NK-92 (cell line): ENCODE results near the gene CAMKMT.

Source experiments
- DNase-seq: peaks from one replicate; lab custom pipeline; 2025; ENCODE audit not compliant: unreplicated experiment; lab: John Stamatoyannopoulos, UW

CAMKMT gene

GRCh38 chr2:44723921-44724320, 362.2 kb downstream of the CAMKMT start:
- no peak for DNase-seq

DNA sequence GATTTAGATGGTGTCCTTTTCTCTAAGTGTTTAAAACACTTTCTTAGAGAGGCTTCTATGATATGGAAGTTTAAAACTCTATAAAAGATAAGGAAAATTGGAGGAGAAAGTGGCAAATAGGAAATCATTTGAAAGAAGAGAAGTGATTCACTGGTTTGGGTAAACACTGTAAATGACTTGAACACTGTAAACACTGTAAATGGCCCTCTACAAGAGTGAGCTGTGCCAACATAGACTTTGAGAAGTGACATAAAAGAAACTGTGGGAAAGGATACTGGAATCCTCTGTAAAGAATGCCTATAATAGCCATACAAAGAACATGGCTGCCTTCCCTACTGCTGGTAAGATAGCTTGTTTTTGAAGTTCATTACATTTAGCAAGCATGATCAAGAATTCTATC, 368.8 kb downstream of the CAMKMT start:
- no peak for DNase-seq

DNA sequence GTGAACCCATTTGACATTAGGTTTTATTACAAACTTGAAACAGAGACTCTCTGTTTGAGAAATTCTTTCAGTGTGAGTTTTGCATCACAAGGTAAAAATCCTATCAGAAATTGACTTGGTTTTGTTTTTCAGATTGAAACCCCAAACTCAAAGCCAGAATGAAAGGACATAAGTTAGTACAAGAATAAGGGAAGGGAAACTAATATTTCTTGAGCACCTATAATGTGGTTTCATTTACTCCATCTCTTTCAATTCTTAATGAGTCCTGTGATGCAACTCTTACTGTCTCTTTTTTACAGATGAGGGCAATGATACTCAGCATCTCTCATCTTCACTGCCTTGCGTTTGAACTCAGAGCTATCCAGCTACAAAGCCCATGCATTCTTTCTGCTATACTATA, 369.8 kb downstream of the CAMKMT start:
- no peak for DNase-seq

DNA sequence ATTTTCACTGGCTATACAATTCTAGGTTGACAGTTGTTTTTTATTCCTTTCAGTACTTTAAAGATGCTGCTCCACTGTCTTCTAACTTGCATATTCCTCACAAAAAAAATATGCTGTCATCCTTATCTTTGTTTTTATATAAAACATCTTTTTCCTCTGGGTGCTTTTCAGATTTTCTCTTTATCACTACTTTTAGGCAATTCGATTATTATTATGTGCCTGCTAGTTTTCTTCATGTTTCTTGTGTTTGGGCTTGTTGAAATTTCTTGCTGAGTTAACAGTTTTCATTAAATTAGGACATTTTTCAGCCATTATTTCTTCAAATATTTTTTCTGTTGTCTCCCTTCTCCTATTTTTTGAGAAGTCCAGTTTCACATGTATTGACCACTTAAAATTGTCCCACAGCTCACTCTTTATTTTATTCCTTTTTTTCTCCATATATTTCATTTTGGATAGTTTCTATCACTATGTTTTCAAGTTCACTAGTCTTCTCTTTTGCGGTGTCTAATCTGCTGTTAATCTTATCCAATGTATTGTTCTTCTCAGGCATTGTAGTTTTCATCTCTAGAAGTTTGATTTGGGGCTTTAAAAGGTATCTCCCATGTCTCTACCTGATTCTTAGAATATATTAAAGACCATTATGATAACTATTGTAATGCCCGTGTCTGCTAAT, 374.7 kb downstream of the CAMKMT start:
- no peak for DNase-seq

DNA sequence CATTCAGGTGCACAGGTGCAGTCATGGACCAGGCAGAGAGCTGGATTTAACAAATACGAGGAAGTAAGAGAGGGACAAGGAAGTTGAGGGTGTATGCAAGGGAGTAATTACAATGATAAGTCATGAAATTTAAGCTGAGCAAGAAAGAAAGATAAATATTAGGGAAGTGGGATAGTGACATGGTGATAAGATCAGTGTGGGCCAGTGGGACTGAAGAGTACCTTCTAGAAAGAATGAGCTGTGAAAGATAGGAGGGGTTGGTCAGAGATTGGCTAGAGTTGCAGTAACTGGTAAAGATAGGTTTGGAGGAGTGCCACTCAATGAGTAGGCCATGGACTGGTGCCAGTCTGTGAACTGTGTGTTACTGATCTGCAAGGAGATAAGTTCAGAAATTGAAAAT, 378.9 kb downstream of the CAMKMT start:
- DNase-seq = no peak

GRCh38 chr2:44741507-44741906, 379.8 kb downstream of the CAMKMT start:
- no peak for DNase-seq

DNA sequence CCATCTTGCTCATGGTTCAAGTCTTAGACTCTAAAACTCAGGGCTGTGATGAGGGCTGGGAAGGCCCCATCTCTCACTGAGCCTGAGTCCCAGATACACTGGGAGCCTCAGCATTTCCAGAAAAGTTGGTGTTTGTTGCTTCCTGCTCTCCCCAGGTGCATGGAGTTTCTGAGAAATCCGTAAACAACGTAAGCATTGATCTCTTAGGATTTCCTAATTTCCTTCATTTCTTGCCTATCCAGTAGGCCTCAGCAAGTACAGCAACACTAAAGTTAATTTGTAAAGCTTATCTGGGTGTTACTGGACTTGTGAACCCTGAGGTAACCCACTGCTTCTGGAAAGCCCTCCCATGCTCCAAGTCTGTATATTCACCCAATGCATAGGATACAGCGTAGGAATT, 380.3 kb downstream of the CAMKMT start:
- DNase-seq = no peak

DNA sequence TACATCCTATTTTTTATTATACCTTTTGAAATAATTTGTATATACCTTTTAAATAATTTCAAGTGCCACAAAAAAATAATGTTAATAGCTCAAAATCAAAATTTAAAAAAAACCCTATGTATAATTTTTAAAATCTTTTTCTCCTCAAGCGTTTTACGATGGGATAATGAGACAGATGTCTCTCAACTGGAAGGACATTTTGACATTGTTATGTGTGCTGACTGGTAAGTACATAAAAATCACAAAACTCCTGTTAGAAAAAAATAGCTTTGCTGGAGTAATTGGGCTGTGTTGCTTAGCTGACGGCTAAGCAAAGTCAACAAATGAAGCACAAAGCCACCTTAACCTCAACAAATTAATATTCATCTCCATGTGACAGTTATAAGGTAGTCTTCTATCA, 381.7 kb downstream of the CAMKMT start:
- no peak for DNase-seq

- no peak for DNase-seq
Observed at GRCh38 chr2:44744961-44745892, 383.5 kb downstream of the CAMKMT start.

DNA sequence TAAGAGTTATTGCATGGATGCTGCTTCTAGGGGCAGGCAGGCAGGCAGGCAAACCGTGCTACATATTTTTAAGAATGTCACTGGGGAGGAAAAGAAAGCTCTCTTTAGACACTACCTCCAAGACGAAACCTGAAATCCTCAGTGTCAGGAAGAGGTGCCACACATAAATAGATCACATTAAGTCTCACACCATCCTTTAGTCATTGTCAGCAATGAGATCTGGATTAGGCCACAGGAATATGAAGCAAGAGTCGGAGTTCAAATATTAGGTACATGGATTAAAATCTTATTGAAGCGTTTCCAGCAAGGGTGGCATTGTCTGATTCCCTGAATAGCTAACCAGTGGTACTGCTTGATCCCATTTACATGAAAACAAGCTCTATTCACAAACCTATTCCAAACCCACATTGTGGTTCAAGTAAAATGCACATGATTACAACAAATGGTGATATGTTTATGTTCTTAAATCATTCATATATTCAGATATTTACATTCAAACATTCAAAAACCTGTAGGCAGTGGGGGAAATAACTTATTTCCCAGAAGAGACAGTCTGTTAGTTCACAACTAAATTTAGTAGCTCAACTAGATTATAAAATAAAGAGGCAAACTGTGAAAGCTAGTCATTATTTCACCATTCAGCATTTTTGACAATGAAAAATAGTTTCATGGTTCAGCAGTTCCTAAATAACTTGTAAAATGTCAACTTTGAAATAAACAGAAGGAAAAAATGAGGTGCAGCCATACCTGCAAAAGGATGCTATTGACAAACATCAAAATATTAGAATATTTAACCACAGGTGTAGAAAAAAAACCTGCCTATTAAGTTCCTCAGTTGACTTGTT, 384.4 kb downstream of the CAMKMT start:
- DNase-seq = no peak

- DNase-seq = no peak
Observed at GRCh38 chr2:44746856-44747615, 385.3 kb downstream of the CAMKMT start.

DNA sequence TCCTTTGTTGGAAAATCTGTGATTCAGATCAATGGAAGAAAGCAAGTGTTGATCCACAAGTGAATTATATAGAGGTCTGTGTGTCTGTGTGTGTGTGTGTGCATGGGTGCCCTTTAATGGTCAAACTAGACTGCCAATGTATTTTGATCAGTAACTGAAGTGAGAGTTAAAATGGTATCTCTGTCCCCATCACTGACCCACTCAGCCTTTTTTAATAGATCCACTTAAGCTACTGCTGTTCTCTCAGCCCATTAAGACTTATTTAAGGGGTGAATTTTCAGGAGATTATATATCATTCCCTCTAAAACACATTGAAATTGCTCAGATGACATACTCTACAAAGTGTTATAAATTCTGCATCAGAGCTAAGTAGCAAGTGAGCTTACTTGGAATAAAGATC, 386.0 kb downstream of the CAMKMT start:
- DNase-seq = no peak

- no peak for DNase-seq
Observed at GRCh38 chr2:44751754-44752479, 390.2 kb downstream of the CAMKMT start.

GRCh38 chr2:44752761-44753160, 391.0 kb downstream of the CAMKMT start:
- DNase-seq = no peak

DNA sequence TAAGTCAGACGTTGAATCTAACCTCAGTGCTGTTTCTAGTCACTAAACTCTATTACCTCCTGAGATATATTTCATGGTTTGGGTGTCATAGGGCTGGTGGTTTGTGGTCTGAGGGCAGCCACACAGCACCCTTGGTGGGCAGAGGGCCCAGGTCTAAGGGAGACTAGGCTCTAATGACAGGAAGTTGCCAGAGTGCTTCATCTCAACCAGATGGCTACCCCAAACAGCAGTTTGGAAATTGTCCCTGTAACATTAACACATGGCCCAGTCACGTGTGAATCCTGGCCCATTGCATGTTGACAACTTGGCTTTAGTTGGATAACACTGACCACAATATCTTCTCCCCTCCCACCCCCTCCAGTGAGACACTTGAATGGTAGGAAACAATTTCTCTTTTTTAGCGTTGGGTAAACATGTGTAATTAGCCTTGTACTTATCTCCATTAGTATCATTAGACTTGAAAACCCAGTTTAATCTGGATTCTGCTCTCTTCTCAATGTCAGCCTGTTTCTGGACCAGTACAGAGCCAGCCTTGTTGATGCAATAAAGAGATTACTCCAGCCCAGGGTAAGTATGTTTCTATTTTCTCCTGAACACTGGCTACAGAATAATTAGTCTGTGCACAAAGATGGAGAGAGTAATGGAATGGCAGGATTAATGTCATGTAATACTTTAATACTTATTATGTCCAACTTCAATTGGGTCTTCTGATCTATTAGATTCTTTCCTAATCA, 392.0 kb downstream of the CAMKMT start:
- peak; percentile 3 for DNase-seq

DNA sequence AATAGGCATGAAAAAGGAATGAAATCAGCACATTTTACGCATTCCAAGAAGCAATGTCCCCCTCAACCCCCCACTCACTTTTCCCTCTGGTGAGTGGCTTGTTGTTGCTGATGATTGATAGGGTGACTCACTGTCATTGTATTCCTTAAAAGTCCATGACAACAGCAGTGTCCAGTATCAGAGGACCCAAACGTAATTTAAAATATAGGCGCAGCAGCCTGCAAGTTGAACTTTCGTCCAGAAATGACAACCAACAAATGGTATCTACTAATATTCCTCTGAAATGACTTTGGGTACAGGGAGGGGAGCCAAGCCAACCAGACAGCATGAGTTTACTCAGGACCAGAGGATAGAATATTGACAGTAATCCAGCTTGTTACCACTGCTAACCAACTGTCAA, 396.8 kb downstream of the CAMKMT start:
- no peak for DNase-seq

- no peak for DNase-seq
Observed at GRCh38 chr2:44759823-44760222, 398.1 kb downstream of the CAMKMT start.

DNA sequence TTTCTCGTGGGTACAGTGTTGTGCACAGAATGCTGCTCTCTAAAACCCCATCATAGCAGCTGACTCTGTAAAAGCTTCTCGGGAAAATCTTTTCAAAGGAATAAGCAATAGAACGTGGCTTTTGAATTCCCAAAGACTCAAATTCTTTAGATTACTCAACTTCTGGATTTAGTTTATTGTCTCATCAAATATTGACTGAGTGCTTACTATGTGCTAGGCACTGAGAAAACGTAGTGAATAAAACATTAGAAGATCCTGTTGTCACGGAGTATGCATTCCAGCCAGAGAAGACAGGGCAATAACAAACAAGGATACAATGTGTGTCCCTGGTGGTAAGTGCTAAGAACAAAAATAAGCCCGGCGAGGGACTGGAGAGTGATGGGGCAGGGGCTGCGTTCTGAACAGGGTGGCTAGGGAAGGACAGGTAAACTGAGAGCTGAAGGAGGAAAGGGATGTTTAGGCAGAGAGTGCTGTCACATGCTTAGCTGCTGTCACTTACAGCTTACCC, 401.6 kb downstream of the CAMKMT start:
- DNase-seq = no peak

- DNase-seq = no peak
Observed at GRCh38 chr2:44766220-44766619, 404.5 kb downstream of the CAMKMT start.
